Measurements from ENCODE around the gene FEV. TPM values are rescaled to one million over a fixed set of nuclear protein-coding genes. Genes with fewer than 3 reads are reported as not detected.

The FEV gene
- total RNA-seq, 6 donors from 2014 or later: not detected

DNA sequence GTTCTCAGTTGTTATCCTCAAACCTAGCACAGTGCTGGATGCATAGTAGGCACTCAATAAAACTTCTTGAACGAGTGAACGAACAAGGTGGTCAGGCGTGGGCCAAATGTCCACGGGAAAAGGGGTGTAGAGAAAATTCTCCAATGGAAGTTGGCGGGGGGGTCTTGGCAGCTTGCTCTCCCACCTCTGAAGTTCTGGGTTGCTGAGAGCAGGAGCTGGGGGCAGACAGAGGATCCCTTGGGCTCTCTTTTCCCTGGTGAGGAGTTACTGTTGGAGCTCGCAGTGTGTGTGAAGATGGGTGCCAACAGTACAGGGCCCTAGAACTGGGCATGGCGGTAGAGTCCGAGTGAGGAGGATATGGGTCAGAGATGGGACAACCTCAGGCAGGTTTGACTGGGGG, 10.6 kb upstream of the FEV start:
- TF ChIP-seq, protein P1, sequence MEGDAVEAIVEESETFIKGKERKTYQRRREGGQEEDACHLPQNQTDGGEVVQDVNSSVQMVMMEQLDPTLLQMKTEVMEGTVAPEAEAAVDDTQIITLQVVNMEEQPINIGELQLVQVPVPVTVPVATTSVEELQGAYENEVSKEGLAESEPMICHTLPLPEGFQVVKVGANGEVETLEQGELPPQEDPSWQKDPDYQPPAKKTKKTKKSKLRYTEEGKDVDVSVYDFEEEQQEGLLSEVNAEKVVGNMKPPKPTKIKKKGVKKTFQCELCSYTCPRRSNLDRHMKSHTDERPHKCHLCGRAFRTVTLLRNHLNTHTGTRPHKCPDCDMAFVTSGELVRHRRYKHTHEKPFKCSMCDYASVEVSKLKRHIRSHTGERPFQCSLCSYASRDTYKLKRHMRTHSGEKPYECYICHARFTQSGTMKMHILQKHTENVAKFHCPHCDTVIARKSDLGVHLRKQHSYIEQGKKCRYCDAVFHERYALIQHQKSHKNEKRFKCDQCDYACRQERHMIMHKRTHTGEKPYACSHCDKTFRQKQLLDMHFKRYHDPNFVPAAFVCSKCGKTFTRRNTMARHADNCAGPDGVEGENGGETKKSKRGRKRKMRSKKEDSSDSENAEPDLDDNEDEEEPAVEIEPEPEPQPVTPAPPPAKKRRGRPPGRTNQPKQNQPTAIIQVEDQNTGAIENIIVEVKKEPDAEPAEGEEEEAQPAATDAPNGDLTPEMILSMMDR (IDR thresholded peaks at IDR 0.05): no peak
- TF ChIP-seq POLR2AphosphoS5 (IDR thresholded peaks at IDR 0.05): no peak
- TF ChIP-seq POLR2A (IDR thresholded peaks at IDR 0.05): no peak
- TF ChIP-seq EP300 (IDR thresholded peaks at IDR 0.05): no peak
- Histone ChIP-seq H3K27ac (no peak overlapping the region), H3K36me3 (no peaks in the 10 kb centered on the region), H3K4me3 (no peak overlapping the region), H3K9me3 (no peaks in the 10 kb centered on the region), H3K27me3 (peaks cover 0 to 71% (median 30%) of the 10 kb centered on the region in 4 donors), H3K4me1 (peaks cover 20 to 41% (median 26%) of the 10 kb centered on the region in 4 donors)
- ATAC-seq (ENCODE audit: low FRiP score in 2 of 2): no peak
- DNase-seq: no peak
- 27 to 33% methylated on average over 8 of the region's 8 CpGs for WGBS, 2 donors

DNA sequence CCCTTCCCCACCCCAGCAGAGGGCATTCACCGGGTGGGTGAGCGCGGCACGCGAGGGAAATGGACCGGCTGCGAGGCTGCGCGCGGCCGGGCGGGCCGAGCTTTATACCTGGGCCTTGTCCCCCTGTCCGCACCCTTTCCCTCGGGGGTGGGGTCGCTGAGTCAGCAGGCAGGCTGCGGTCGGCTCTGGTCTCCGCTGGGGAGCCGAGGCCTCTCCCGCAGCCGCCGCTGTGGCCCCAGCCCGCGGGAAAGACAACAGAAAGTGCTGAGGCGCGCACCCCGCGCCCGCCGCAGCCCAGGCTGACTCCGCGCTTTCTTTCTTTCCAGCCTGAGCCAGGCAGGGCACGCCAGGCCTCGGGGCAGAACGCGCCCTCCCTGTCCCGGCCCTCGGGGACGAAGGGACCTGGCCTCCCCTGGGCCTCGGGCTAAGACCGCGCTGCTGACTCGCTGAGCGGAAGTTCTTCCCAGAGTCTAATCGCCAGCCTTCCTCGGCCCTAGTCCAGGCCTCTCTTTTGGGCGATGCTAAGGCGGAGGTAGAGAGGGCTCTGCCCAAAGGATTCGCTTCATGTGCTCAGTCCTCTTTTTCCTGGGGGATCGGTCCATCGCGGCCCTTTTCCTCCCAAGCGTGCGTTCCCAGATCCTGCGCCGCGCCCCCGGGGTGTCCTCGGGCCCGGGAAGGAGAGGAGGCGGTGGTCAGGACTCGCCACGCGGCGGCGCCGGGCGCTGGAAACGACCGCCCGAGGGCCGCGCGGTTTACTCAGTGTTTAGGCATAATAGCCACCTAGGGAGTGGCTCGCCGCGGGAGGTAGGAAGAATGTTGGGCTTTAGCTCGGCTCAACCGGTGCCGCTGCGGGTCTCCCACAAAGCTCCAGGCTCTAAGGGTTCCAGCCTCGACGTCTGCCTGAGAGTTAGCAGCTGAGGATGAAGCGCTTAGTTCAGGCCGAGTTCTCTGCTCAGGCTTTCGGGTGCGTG, 8.6 kb upstream of the FEV start, which contains the start of gene CRYBA2:
Gene CRYBA2 (minus strand): TSS at position 78 of the 971 bp plus-strand sequence. CDS start 246 bp downstream, outside the sequence.
- no peak for ATAC-seq (ENCODE audit: low FRiP score in 2 of 2)
- 0 to 5% methylated on average over 3 to 60 of the region's 88 CpGs for WGBS, 2 donors
- peaks cover 0 to 75% (median 40%) of the 10 kb centered on the region in 4 donors for H3K27me3 ChIP-seq
- no peaks in the 10 kb centered on the region for H3K9me3 ChIP-seq
- DNase-seq: peak in 1 of 2 donors; percentile 86
- H3K36me3 ChIP-seq: no peaks in the 10 kb centered on the region
- H3K4me3 ChIP-seq: peak within 1 kb of the TSS in 3 of 4 donors; percentile 36 to 39 (median 37)
- TF ChIP-seq POLR2AphosphoS5 (IDR thresholded peaks at IDR 0.05) (no peak), POLR2A (IDR thresholded peaks at IDR 0.05) (no peak), EP300 (IDR thresholded peaks at IDR 0.05) (no peak)
- TF ChIP-seq, protein P1 (IDR thresholded peaks at IDR 0.05): no peak
- peaks cover 20 to 38% (median 26%) of the 10 kb centered on the region in 4 donors for H3K4me1 ChIP-seq
- no peak within 1 kb of the TSS for H3K27ac ChIP-seq

DNA sequence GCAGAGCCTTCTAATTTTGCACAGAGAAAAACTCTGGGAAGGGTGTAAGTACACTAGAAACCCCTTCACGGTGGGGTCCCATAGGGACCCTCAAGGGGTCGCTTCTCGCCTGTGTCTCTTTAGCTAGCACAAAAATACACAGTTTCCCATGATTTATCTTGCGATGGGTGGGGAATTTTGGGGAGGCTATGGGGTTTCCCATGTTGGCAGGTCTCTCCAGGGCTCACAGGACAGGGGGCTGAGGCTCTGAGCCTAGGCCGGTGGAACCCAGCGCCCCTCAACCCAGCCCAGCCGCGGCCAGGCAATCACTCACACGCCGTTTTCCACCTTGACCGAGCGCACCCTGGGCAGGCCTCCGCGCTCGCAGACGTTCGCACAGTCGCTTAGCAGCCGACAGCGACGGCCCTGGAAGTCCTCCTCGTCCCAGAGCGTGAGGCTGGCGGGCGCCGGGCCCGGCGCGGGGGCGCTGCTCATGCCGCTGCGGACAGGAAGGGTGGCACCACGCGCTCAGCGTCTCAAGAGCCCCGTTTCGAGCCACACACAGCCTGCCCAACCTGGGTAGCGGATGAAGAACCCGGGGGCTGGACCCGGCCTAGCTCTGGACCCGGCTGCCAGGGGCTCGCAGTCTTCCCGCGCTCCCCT, 7.8 kb upstream of the FEV start:
- DNase-seq (peak in 1 of 2 donors; percentile 87), ATAC-seq (ENCODE audit: low FRiP score in 2 of 2) (no peak)
- H3K27ac ChIP-seq: no peak overlapping the region
- TF ChIP-seq, protein P1 (IDR thresholded peaks at IDR 0.05): no peak
- TF ChIP-seq EP300 (IDR thresholded peaks at IDR 0.05): no peak
- no peak for TF ChIP-seq POLR2AphosphoS5 (IDR thresholded peaks at IDR 0.05)
- TF ChIP-seq POLR2A (IDR thresholded peaks at IDR 0.05): no peak
- 0 to 2% methylated on average over 3 to 33 of the region's 44 CpGs for WGBS, 2 donors
- H3K4me3 ChIP-seq: peak overlapping the region in 3 of 4 donors; percentile 36 to 39 (median 37)
- H3K36me3 ChIP-seq: no peaks in the 10 kb centered on the region
- peaks cover 20 to 38% (median 26%) of the 10 kb centered on the region in 4 donors for H3K4me1 ChIP-seq
- no peaks in the 10 kb centered on the region for H3K9me3 ChIP-seq
- peaks cover 0 to 82% (median 43%) of the 10 kb centered on the region in 4 donors for H3K27me3 ChIP-seq

DNA sequence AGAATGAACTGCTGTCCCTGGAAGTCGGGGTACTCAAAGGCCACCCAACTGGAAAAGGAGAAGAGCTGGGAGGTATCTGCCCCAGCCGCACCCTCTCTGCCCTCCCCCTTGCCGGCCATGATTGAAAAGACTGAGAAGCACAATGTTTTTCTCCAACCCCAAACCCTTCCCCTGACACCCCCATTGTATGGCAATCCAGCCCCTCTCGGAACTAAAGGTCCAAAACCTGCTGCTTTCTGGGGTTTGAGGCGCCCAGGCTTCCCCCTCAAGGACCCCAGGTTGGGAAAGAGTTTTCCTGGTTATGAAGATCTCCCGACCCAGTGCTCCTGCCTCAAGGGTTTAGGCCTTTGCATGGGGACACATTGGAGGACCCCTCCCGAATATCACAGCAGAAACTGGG, 7.2 kb upstream of the FEV start:
- Histone ChIP-seq H3K27ac (no peak overlapping the region), H3K36me3 (no peaks in the 10 kb centered on the region), H3K4me1 (peaks cover 20 to 38% (median 26%) of the 10 kb centered on the region in 4 donors), H3K4me3 (no peak overlapping the region), H3K9me3 (no peaks in the 10 kb centered on the region), H3K27me3 (peaks cover 0 to 84% (median 44%) of the 10 kb centered on the region in 4 donors)
- ATAC-seq (ENCODE audit: low FRiP score in 2 of 2) (no peak), DNase-seq (no peak)
- WGBS, 2 donors: 6 to 19% methylated on average over 7 of the region's 7 CpGs
- no peak for TF ChIP-seq POLR2AphosphoS5 (IDR thresholded peaks at IDR 0.05)
- TF ChIP-seq EP300 (IDR thresholded peaks at IDR 0.05): no peak
- TF ChIP-seq POLR2A (IDR thresholded peaks at IDR 0.05): no peak
- TF ChIP-seq, protein P1 (IDR thresholded peaks at IDR 0.05): no peak
